GDM1 (cell line): ENCODE data around the gene ARHGAP15.

Experiments
- DNase-seq: peaks from one replicate; lab custom pipeline; 2025; lab: John Stamatoyannopoulos, UW

ARHGAP15 gene

GRCh38 chr2:143345887-143346787 lies 216.9 kb downstream of the ARHGAP15 start:
- no peak for DNase-seq

DNA sequence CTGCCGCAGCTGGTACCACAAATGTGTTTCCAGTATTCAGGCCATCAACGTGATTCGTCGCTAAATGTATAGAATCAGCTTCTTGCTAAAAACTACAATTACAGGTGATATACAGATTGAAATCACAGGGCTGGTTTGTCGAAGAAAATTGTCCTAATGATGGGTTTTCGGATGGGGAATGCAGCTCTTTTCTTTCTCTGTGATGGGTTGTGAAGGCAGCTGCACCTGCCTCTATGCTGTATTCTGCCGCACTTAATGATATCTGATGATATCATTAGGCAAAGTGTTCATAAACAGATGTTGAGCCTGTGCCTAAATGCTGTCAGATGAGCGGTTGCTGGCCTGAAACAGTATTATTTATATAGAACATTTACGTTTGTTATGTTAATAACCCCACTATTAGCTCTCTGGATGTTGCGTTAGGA lies 218.1 kb downstream of the ARHGAP15 start:
- no peak for DNase-seq

GRCh38 chr2:143347901-143348414 lies 218.7 kb downstream of the ARHGAP15 start:
- DNase-seq: no peak

GRCh38 chr2:143354050-143354750 lies 225.0 kb downstream of the ARHGAP15 start:
- DNase-seq: no peak

GRCh38 chr2:143355870-143356269 lies 226.7 kb downstream of the ARHGAP15 start:
- DNase-seq: no peak

DNA sequence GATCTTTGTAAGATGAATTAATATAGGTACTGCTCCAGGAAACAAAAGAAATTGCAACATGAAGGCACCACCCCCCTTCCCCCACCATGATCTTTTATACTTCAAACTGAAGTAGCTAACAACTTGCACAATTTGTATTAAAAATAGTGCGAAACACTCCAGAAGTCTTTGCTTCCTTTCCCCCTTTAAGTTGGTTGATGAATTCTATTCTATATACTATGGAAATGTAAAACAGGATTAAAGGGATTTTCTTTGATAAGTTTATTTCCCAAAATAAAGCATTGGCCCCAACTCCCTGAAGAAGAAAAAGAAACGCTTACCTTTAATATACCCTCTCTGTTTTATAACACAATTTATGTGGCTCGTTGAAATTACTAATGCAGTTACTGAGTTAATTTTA lies 227.1 kb downstream of the ARHGAP15 start:
- DNase-seq: no peak

- DNase-seq: no peak
Measured at GRCh38 chr2:143356736-143357446, 227.7 kb downstream of the ARHGAP15 start.

GRCh38 chr2:143357966-143358365 lies 228.7 kb downstream of the ARHGAP15 start:
- no peak for DNase-seq

GRCh38 chr2:143361346-143361745 lies 232.1 kb downstream of the ARHGAP15 start:
- no peak for DNase-seq

DNA sequence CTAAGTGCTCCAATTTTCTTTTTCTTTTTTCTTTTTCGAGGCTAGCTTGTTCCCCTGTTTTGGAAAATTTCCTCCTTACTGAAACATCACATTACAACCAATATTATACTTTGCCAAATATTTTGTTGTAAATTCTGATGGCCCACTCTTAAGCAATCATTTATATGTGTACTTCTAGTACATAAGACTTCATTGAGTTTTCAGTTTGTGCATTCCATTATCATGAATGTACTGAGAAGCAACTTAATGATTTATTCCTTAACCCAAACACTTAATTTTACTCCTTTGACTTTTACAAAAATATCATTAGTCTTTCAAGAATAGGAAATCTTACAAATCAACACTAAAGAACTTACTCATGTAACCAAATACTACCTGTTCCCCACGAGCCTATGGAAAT lies 242.4 kb downstream of the ARHGAP15 start:
- no peak for DNase-seq

- DNase-seq: no peak
Measured at GRCh38 chr2:143375384-143375880, 246.2 kb downstream of the ARHGAP15 start.

GRCh38 chr2:143378996-143379395 lies 249.8 kb downstream of the ARHGAP15 start:
- DNase-seq: no peak

DNA sequence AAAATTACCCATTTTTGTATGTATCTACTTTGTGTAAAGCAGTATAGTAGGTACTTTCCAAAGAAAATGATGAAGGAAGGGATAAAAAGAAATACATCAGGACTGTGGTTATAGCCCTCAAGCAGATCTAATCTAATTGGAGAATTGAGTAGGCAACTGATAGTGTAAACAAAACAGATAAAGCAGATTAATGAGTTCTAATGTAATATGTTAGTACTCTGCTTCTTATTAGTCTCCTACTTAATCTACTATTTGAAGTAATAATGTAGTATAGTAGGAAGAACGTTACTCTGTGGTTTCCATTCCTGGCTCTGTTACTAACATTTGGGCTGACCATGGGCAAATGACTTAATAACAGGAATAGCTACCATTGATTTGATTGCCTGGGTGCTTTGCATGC lies 250.7 kb downstream of the ARHGAP15 start:
- no peak for DNase-seq

DNA sequence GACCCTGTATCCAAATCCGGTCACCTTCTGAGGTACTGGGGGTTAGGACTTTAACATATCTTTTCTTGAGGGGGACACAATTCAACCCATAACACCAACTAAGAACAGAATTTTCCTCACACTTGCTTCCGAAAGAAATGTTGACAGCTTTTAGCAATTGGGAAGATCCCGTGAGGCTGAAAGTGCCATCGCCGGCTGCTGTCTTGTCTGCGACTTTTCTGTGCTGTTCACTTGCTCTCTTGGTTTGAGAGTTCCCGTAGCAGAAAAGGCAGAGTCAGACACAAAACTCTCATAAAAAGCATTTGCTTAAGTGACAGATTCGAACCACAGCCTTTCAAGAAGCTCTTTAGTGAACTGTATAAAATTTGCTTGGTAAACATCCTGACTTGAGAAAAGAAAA lies 253.4 kb downstream of the ARHGAP15 start:
- DNase-seq: no peak

DNA sequence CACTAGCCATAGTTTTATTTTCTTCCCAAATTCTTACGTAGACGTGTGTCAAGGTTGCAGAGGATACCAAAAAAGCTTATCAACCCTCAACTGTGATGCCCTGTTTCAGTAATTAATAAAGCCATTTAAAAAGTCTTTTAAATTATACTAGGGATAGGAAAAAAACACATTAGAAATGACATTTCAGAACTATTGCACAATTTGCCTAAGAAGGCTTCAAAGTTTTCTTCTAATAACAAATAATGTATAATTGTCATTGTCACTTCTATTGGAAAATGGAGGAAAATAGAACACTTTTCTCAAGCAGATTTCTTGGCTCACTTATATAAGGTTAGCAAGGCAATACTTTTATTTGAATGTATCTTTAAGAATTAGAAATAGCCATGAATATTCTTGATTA lies 253.8 kb downstream of the ARHGAP15 start:
- DNase-seq: no peak

GRCh38 chr2:143384111-143384510 lies 254.9 kb downstream of the ARHGAP15 start:
- no peak for DNase-seq

GRCh38 chr2:143390171-143390570 lies 261.0 kb downstream of the ARHGAP15 start:
- no peak for DNase-seq

DNA sequence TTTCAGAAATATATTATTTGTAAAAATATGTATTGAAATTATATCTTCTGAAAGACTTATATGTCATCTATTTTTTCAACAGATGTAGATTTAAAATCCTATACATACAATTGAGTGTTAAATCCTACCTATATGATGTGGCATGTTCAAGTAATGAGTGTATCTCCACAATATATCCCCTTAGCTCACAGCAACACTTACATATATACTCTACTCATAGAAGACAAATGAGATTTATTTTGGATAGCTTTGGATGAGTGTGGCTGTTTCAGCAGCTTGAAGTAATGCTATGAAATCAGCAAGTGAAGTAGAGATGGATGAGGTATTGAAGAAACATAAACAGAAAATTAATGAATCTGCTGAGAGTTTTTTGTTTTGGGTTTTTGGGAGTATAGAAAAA lies 263.1 kb downstream of the ARHGAP15 start:
- no peak for DNase-seq

- DNase-seq: no peak
Measured at GRCh38 chr2:143394062-143394461, 264.8 kb downstream of the ARHGAP15 start.

DNA sequence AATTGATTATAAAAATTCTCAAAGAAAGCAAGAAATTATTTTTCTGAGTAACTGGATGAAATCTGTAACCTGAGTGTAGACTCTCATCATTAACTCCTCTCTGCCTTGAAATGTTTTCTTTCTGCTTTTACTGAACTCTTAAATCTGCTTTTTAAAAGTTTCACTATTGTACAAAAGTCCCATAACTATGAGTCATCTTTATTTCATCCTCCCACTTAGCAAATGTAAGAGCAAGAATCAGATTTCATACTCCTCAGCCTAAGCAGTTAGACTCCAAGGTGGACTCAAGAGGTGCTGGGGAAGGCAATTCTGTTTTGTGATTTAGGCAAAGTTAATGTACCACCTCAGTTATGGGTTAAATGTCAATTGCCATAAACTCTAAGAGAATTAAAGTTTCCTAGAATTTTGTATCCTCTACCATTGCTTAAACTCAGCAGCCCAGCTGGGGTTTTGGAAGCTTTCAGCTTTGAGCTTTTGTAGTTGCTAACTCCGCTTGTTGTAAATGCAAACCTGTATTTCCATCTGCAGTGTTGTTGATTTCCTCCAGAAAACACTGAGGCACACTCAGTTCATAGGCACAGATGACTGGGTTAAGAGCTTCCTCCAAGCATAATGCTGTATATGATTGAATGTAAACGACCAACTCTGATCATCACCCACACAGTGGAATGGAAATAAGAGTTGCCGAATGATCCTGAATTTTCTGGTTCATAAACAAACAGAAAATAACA lies 268.8 kb downstream of the ARHGAP15 start:
- DNase-seq: no peak

DNA sequence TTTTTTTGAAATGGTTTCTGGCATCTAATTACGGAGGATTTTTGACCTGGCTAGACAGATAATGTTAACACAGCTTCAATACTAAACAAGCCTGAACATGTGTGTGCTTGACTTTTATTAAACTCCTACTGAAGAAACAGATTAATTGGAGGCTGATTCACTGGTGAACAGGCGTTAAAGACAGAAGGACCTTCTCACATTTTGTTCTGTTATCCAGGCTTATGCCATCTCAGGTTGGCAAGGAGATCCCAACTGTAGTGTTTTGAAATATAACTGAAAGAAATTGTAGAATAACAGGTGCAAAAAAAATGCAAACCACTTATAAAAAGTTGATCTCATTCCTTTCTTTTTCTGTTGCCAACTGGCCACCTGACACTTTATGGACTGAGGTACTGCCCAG lies 269.6 kb downstream of the ARHGAP15 start:
- DNase-seq: no peak
